Thymus (tissue), 14 donors: ENCODE measurements around the gene AKR1C4. TPM values are rescaled to one million over a fixed set of nuclear protein-coding genes. Genes with fewer than 3 reads are reported as not detected.

Experiments used
- DNase-seq, 9 donors: peaks; one replicate each; pipeline ENCODE4 v3.0.0-alpha.2; 2013; ENCODE audit warnings: low spot score in 9 of 9, low read depth in 6 of 9, missing footprints in 1 of 9
- H3K27ac ChIP-seq, 2 donors: one replicate each; pipeline ENCODE4 v1.5.1; 2013; ENCODE audit warnings: control low read depth in 1 of 2, low read depth in 1 of 2, low read length in 1 of 2, mild to moderate bottlenecking in 1 of 2, moderate library complexity in 1 of 2
- H3K27me3 ChIP-seq, 2 donors: one replicate each; pipeline ENCODE4 v1.5.1; 2013; ENCODE audit warnings: low read length in 1 of 2; ENCODE audit not compliant: control insufficient read depth in 2 of 2, insufficient read depth in 1 of 2
- H3K36me3 ChIP-seq, 2 donors: one replicate each; pipeline ENCODE4 v1.5.1; 2013; ENCODE audit warnings: low read length in 1 of 2, mild to moderate bottlenecking in 1 of 2, moderate library complexity in 1 of 2; ENCODE audit not compliant: control insufficient read depth in 2 of 2, insufficient read depth in 2 of 2
- H3K4me1 ChIP-seq, 2 donors: one replicate each; pipeline ENCODE4 v1.5.1; 2013; ENCODE audit warnings: low read length in 2 of 2; ENCODE audit not compliant: control insufficient read depth in 2 of 2, insufficient read depth in 2 of 2
- H3K4me3 ChIP-seq, 2 donors: one replicate each; pipeline ENCODE4 v1.5.1; 2013; ENCODE audit warnings: low read length in 2 of 2, control low read depth in 1 of 2, mild to moderate bottlenecking in 1 of 2
- H3K9me3 ChIP-seq, 2 donors: one replicate each; pipeline ENCODE4 v1.5.1; 2013; ENCODE audit warnings: low read length in 1 of 2, mild to moderate bottlenecking in 1 of 2; ENCODE audit not compliant: control insufficient read depth in 2 of 2, insufficient read depth in 1 of 2
- WGBS: extraction: QIAGEN DNeasy Blood & Tissue Kit; methylation state at CpG from one replicate; pipeline ENCODE4 v1.1.7; 2013; 5-methylcytosine and 5-hydroxymethylcytosine counted together
- long read RNA-seq, 10 donors: transcript quantifications; one replicate each; lab custom pipeline, GENCODE V29; 2026
- polyA plus RNA-seq: library from polyadenylated mRNA; stranded (reverse); fragments of 200-250 nt; gene quantifications from one replicate; pipeline ENCODE4 v1.2.3, GENCODE V29; 2013
- total RNA-seq: library from RNA; stranded (reverse); fragments of 120-200 nt; gene quantifications from one replicate; pipeline ENCODE4 v1.2.4, GENCODE V29; 2013
- donor health status: healthy.

AKR1C4 gene
- total RNA-seq = not detected
- polyA plus RNA-seq = 0.02 TPM
- long read RNA-seq, donor 1 = 0 reads
- long read RNA-seq, donor 2 = 0 reads
- long read RNA-seq, donor 3 = 0 reads
- long read RNA-seq, donor 4 = 0 reads
- long read RNA-seq, donor 5 = 0 reads
- long read RNA-seq, donor 6 = 0 reads
- long read RNA-seq, donor 7 = 0 reads
- long read RNA-seq, donor 8 = 0 reads
- long read RNA-seq, donor 9 = 0 reads
- long read RNA-seq, donor 10 = 0 reads

GRCh38 chr10:5196702-5197113 is at the start of gene AKR1C4:
AKR1C4 (plus strand) TSS chr10:5196837; CDS start chr10:5196868, 31 bp downstream.
- Histone ChIP-seq H3K9me3 (no peaks in the 10 kb centered on the region), H3K4me1 (no peaks in the 10 kb centered on the region), H3K4me3 (no peak within 1 kb of the TSS), H3K36me3 (no peaks in the 10 kb centered on the region), H3K27ac (no peak within 1 kb of the TSS), H3K27me3 (no peaks in the 10 kb centered on the region)
- DNase-seq = no peak
- WGBS = 94% methylated on average over 4 of the region's 4 CpGs

GRCh38 chr10:5146920-5147254 is 49.8 kb upstream of the AKR1C4 start:
- Histone ChIP-seq H3K4me3 (no peak overlapping the region), H3K9me3 (no peaks in the 10 kb centered on the region), H3K36me3 (no peaks in the 10 kb centered on the region), H3K4me1 (no peaks in the 10 kb centered on the region), H3K27ac (no peak overlapping the region), H3K27me3 (no peaks in the 10 kb centered on the region)
- DNase-seq = no peak
- 87% methylated on average over 5 of the region's 5 CpGs for WGBS

GRCh38 chr10:5147255-5147980 is 49.2 kb upstream of the AKR1C4 start:
- Histone ChIP-seq H3K36me3 (no peaks in the 10 kb centered on the region), H3K4me3 (no peak overlapping the region), H3K4me1 (no peaks in the 10 kb centered on the region), H3K27ac (no peak overlapping the region), H3K27me3 (no peaks in the 10 kb centered on the region), H3K9me3 (no peaks in the 10 kb centered on the region)
- DNase-seq = no peak
- 94% methylated on average over 5 of the region's 5 CpGs for WGBS

- WGBS = 82% methylated on average over 3 of the region's 3 CpGs
- H3K4me1 ChIP-seq = no peaks in the 10 kb centered on the region
- no peak overlapping the region for H3K4me3 ChIP-seq
- no peaks in the 10 kb centered on the region for H3K9me3 ChIP-seq
- no peaks in the 10 kb centered on the region for H3K27me3 ChIP-seq
- no peaks in the 10 kb centered on the region for H3K36me3 ChIP-seq
- DNase-seq = no peak
- H3K27ac ChIP-seq = no peak overlapping the region
Observed at GRCh38 chr10:5147981-5148677, 48.5 kb upstream of the AKR1C4 start.

GRCh38 chr10:5148678-5149032 is 48.0 kb upstream of the AKR1C4 start:
- DNase-seq = no peak
- no peak overlapping the region for H3K27ac ChIP-seq
- WGBS = 92% methylated on average over 1 of the region's 1 CpG
- H3K4me3 ChIP-seq = no peak overlapping the region
- no peaks in the 10 kb centered on the region for H3K9me3 ChIP-seq
- H3K36me3 ChIP-seq = no peaks in the 10 kb centered on the region
- no peaks in the 10 kb centered on the region for H3K4me1 ChIP-seq
- H3K27me3 ChIP-seq = no peaks in the 10 kb centered on the region

GRCh38 chr10:5151076-5151475 is 45.6 kb upstream of the AKR1C4 start:
- no peaks in the 10 kb centered on the region for H3K36me3 ChIP-seq
- 99% methylated on average over 3 of the region's 3 CpGs for WGBS
- H3K4me1 ChIP-seq = no peaks in the 10 kb centered on the region
- no peak overlapping the region for H3K4me3 ChIP-seq
- H3K9me3 ChIP-seq = no peaks in the 10 kb centered on the region
- no peak for DNase-seq
- no peaks in the 10 kb centered on the region for H3K27me3 ChIP-seq
- H3K27ac ChIP-seq = no peak overlapping the region

GRCh38 chr10:5155951-5156350 is 40.7 kb upstream of the AKR1C4 start:
- H3K4me1 ChIP-seq = no peaks in the 10 kb centered on the region
- no peaks in the 10 kb centered on the region for H3K27me3 ChIP-seq
- WGBS = 39% methylated on average over 1 of the region's 1 CpG
- no peak overlapping the region for H3K4me3 ChIP-seq
- no peak for DNase-seq
- no peaks in the 10 kb centered on the region for H3K36me3 ChIP-seq
- no peaks in the 10 kb centered on the region for H3K9me3 ChIP-seq
- no peak overlapping the region for H3K27ac ChIP-seq

GRCh38 chr10:5157501-5157900 is 39.1 kb upstream of the AKR1C4 start:
- Histone ChIP-seq H3K4me1 (no peaks in the 10 kb centered on the region), H3K4me3 (no peak overlapping the region), H3K36me3 (no peaks in the 10 kb centered on the region), H3K9me3 (no peaks in the 10 kb centered on the region), H3K27ac (no peak overlapping the region), H3K27me3 (no peaks in the 10 kb centered on the region)
- no peak for DNase-seq
- WGBS = 85% methylated on average over 10 of the region's 10 CpGs

GRCh38 chr10:5159126-5159525 is 37.5 kb upstream of the AKR1C4 start:
- H3K27me3 ChIP-seq = no peaks in the 10 kb centered on the region
- H3K4me3 ChIP-seq = no peak overlapping the region
- H3K27ac ChIP-seq = no peak overlapping the region
- H3K9me3 ChIP-seq = no peaks in the 10 kb centered on the region
- H3K4me1 ChIP-seq = no peaks in the 10 kb centered on the region
- 93% methylated on average over 6 of the region's 6 CpGs for WGBS
- no peak for DNase-seq
- no peaks in the 10 kb centered on the region for H3K36me3 ChIP-seq
